H1 (cell line): ENCODE measurements around the gene ZNF469. TPM values are rescaled to one million over a fixed set of nuclear protein-coding genes. Genes with fewer than 3 reads are reported as not detected.

ENCODE experiments used
- CTCF ChIA-PET: fragments of 300-600 bp; sonication (Branson Sonifier 250); formaldehyde crosslinking; loops from one replicate; lab custom pipeline; 2021; ENCODE audit not compliant: partially characterized antibody; lab: Charles Lee
- POLR2A ChIA-PET: fragments of 300-600 bp; sonication (Branson Sonifier 250); formaldehyde crosslinking; loops from one replicate; lab custom pipeline; 2021; ENCODE audit warnings: inconsistent platforms; ENCODE audit not compliant: partially characterized antibody; lab: Charles Lee
- DNase-seq, 2 experiments: peaks; one replicate each; pipeline versions ENCODE4 v3.0.0 to v3.0.0-alpha.2; 2010 to 2022; ENCODE audit warnings: low spot score in 2 of 2, low read depth in 1 of 2, mixed read lengths in 1 of 2
- FAIRE-seq: peaks from 2 replicates; lab custom pipeline; 2011; peaks lifted over from hg19 to GRCh38; lab: Jason Lieb, UNC
- H2AFZ ChIP-seq: 2 replicates; pipeline ENCODE4 v1.8.1; 2012; ENCODE audit warnings: low read length, inconsistent platforms
- H2AK5ac ChIP-seq: 2 replicates; pipeline ENCODE4 v1.6.1; 2013; ENCODE audit warnings: low read depth, low read length
- H2BK120ac ChIP-seq: replicated peaks from 2 replicates; pipeline ENCODE3; 2013; ENCODE audit warnings: low read depth, low read length, inconsistent platforms
- H2BK12ac ChIP-seq: 2 replicates; pipeline ENCODE4 v1.6.1; 2013; ENCODE audit warnings: low read depth, low read length
- H2BK15ac ChIP-seq: 2 replicates; pipeline ENCODE4 v1.6.1; 2013; ENCODE audit warnings: low read length
- H2BK20ac ChIP-seq: 2 replicates; pipeline ENCODE4 v1.6.1; 2013; ENCODE audit warnings: low read length
- H2BK5ac ChIP-seq: 2 replicates; pipeline ENCODE4 v1.6.1; 2013; ENCODE audit warnings: low read depth, low read length
- H3K14ac ChIP-seq: 2 replicates; pipeline ENCODE4 v1.6.1; 2013; ENCODE audit warnings: inconsistent platforms; ENCODE audit not compliant: insufficient read length
- H3K18ac ChIP-seq: 2 replicates; pipeline ENCODE4 v1.6.1; 2013; ENCODE audit warnings: low read length; ENCODE audit errors: extremely low read depth
- H3K23ac ChIP-seq: 2 replicates; pipeline ENCODE4 v1.6.1; 2013; ENCODE audit warnings: inconsistent platforms; ENCODE audit not compliant: insufficient read length
- H3K23me2 ChIP-seq: 2 replicates; pipeline ENCODE4 v1.6.1; 2013; ENCODE audit warnings: low read depth, low read length
- H3K27ac ChIP-seq: 2 replicates; pipeline ENCODE4 v1.6.1; 2011; ENCODE audit warnings: low read depth, low read length, inconsistent platforms
- H3K27me3 ChIP-seq, 4 experiments: replicated peaks in 1 of 4; 1 replicate in 1 of 4; 2 replicates in 3 of 4; pipeline versions ENCODE4 v1.6.1 to v1.8.1; 2011 to 2013; ENCODE audit warnings: low read length in 3 of 4, mild to moderate bottlenecking in 3 of 4, inconsistent platforms in 2 of 4, mixed read lengths in 2 of 4, moderate library complexity in 1 of 4; ENCODE audit not compliant: control insufficient read depth in 3 of 4, insufficient read depth in 3 of 4; ENCODE audit errors: extremely low read depth in 1 of 4
- H3K36me3 ChIP-seq, 4 experiments: 2 replicates each; pipeline versions ENCODE4 v1.6.1 to v1.8.1; 2011 to 2013; ENCODE audit warnings: mild to moderate bottlenecking in 4 of 4, low read length in 3 of 4, moderate library complexity in 2 of 4, control low read depth in 1 of 4, inconsistent platforms in 1 of 4; ENCODE audit not compliant: insufficient read depth in 4 of 4, control insufficient read depth in 2 of 4
- H3K4ac ChIP-seq: replicated peaks from 2 replicates; pipeline ENCODE3; 2013; ENCODE audit warnings: low read length, low read depth, mixed read lengths, inconsistent platforms; ENCODE audit not compliant: insufficient read length
- H3K4me1 ChIP-seq, 4 experiments: replicated peaks in 1 of 4; 1 replicate in 1 of 4; 2 replicates in 3 of 4; pipeline versions ENCODE4 v1.6.1 to v1.8.1; 2011 to 2013; ENCODE audit warnings: low read length in 3 of 4, inconsistent platforms in 2 of 4, mixed read lengths in 1 of 4; ENCODE audit not compliant: insufficient read depth in 4 of 4, control insufficient read depth in 3 of 4
- H3K4me2 ChIP-seq, 2 experiments: 2 replicates each; pipeline versions ENCODE4 v1.6.1 to v1.8.1; 2011 to 2013; ENCODE audit warnings: low read depth in 2 of 2, low read length in 2 of 2, control low read depth in 1 of 2, inconsistent platforms in 1 of 2, mild to moderate bottlenecking in 1 of 2; ENCODE audit not compliant: insufficient read depth in 1 of 2
- H3K4me3 ChIP-seq, 4 experiments: fragments of 200-600, 300-600 bp in 1 of 4; sonication (generic), shearing (Covaris generic), sonication (Bioruptor Twin) in 1 of 4; 2 replicates each; pipeline versions ENCODE4 v1.5.1 to v1.8.1; 2011 to 2016; ENCODE audit warnings: low read length in 4 of 4, low read depth in 3 of 4, control low read depth in 2 of 4, inconsistent platforms in 2 of 4, mild to moderate bottlenecking in 2 of 4, mixed read lengths in 1 of 4, moderate library complexity in 1 of 4; ENCODE audit not compliant: insufficient read depth in 2 of 4; ENCODE audit errors: extremely low read depth in 1 of 4
- H3K56ac ChIP-seq: replicated peaks from 2 replicates; pipeline ENCODE3; 2013; ENCODE audit warnings: low read depth, mild to moderate bottlenecking, mixed read lengths, low read length, inconsistent platforms; ENCODE audit not compliant: insufficient read length
- H3K79me1 ChIP-seq: 2 replicates; pipeline ENCODE4 v1.6.1; 2013; ENCODE audit warnings: low read depth, low read length, control low read depth
- H3K79me2 ChIP-seq, 2 experiments: 2 replicates each; pipeline versions ENCODE4 v1.6.1 to v1.8.1; 2012 to 2013; ENCODE audit warnings: low read length in 2 of 2, mild to moderate bottlenecking in 2 of 2, inconsistent platforms in 1 of 2; ENCODE audit not compliant: insufficient read depth in 2 of 2, control insufficient read depth in 1 of 2
- H3K9ac ChIP-seq, 4 experiments: replicated peaks in 1 of 4; 1 replicate in 1 of 4; 2 replicates in 3 of 4; pipeline versions ENCODE4 v1.6.1 to v1.8.1; 2011 to 2013; ENCODE audit warnings: low read depth in 3 of 4, low read length in 3 of 4, control low read depth in 2 of 4, mild to moderate bottlenecking in 2 of 4, moderate library complexity in 2 of 4, inconsistent platforms in 1 of 4; ENCODE audit errors: extremely low read depth in 1 of 4
- H3K9me3 ChIP-seq, 2 experiments: 2 replicates each; pipeline versions ENCODE4 v1.6.1 to v1.8.1; 2012 to 2013; ENCODE audit warnings: mild to moderate bottlenecking in 2 of 2, moderate library complexity in 2 of 2, control low read depth in 1 of 2, inconsistent platforms in 1 of 2, low read depth in 1 of 2, low read length in 1 of 2, mixed read lengths in 1 of 2; ENCODE audit not compliant: insufficient read depth in 2 of 2
- H4K20me1 ChIP-seq, 2 experiments: replicated peaks in 1 of 2; 2 replicates each; pipeline versions ENCODE3 to v1.8.1; 2011 to 2013; ENCODE audit warnings: inconsistent platforms in 2 of 2, low read length in 2 of 2, mild to moderate bottlenecking in 1 of 2; ENCODE audit not compliant: insufficient read depth in 2 of 2, control insufficient read depth in 1 of 2
- H4K5ac ChIP-seq: 2 replicates; pipeline ENCODE4 v1.6.1; 2013; ENCODE audit warnings: low read length, low read depth, mixed read lengths, inconsistent platforms; ENCODE audit not compliant: insufficient read length
- H4K8ac ChIP-seq: 2 replicates; pipeline ENCODE4 v1.8.0; 2013; ENCODE audit warnings: mild to moderate bottlenecking, moderate library complexity, low read length, inconsistent platforms; ENCODE audit not compliant: insufficient read depth; ENCODE audit errors: extremely low read depth
- H4K91ac ChIP-seq: replicated peaks from 2 replicates; pipeline ENCODE3; 2013; ENCODE audit warnings: low read length, mixed read lengths, inconsistent platforms; ENCODE audit not compliant: insufficient read length
- ASH2L ChIP-seq: fragments of 200-600, 300-600 bp; sonication (generic); IDR thresholded peaks from one replicate; pipeline ENCODE4 v1.7.1; 2017; ENCODE audit warnings: low read length
- BRCA1 ChIP-seq: IDR thresholded peaks from 2 replicates; pipeline ENCODE4 v1.6.1; 2012; ENCODE audit warnings: low read depth, low read length, improper control_type of control experiment
- CTBP2 ChIP-seq: IDR thresholded peaks from 2 replicates; pipeline ENCODE4 v1.7.0; 2011; ENCODE audit warnings: borderline replicate concordance, mild to moderate bottlenecking, moderate library complexity, mixed read lengths, low read length; ENCODE audit not compliant: insufficient read depth, insufficient read length
- EZH2 ChIP-seq: fragments of 200-600 bp; sonication (generic); IDR thresholded peaks from 2 replicates; pipeline ENCODE4 v1.7.1; 2012; ENCODE audit warnings: low read depth, mild to moderate bottlenecking, moderate library complexity, low read length, inconsistent platforms; ENCODE audit not compliant: severe bottlenecking
- KDM1A ChIP-seq: fragments of 200-600, 300-600 bp; sonication (generic); IDR thresholded peaks from 2 replicates; pipeline ENCODE4 v1.7.1; 2016; ENCODE audit warnings: mild to moderate bottlenecking, low read length, borderline replicate concordance
- SP1 ChIP-seq: IDR thresholded peaks from 2 replicates; pipeline ENCODE4 v1.6.1; 2011; ENCODE audit warnings: low read depth, low read length
- TEAD4 ChIP-seq: IDR thresholded peaks from 2 replicates; pipeline ENCODE4 v1.6.1; 2012; ENCODE audit warnings: low read depth, low read length, inconsistent platforms, mixed read lengths
- WGBS, 2 experiments: shearing (Covaris generic) in 1 of 2; methylation state at CpG; one replicate each; pipeline versions ENCODE4 v1.1.6 to v1.1.7; 2013 to 2015; ENCODE audit warnings: low lambda C conversion rate in 2 of 2, mixed read lengths in 2 of 2, inconsistent platforms in 1 of 2, low coverage in 1 of 2, missing lambda C conversion rate in 1 of 2; ENCODE audit not compliant: insufficient replicate concordance in 2 of 2, insufficient coverage in 1 of 2, insufficient read length in 1 of 2; ENCODE audit errors: extremely low coverage in 1 of 2, missing lambda C conversion rate in 1 of 2; 5-methylcytosine and 5-hydroxymethylcytosine counted together
- polyA plus RNA-seq, 7 experiments: library from polyadenylated mRNA; depleted of rRNA in 3 of 7; stranded (reverse) in 5 of 7; unstranded in 2 of 7; fragments of >200 nt in 5 of 7; fragments of 200-250 nt in 2 of 7; gene quantifications; 1 replicate in 5 of 7; 2 replicates in 1 of 7; 4 replicates in 1 of 7; pipeline versions ENCODE4 v1.2.1 to v1.2.3, GENCODE V29; 2011 to 2013; ENCODE audit warnings: missing spikeins in 2 of 7, mixed read lengths in 2 of 7
- total RNA-seq: library from RNA; stranded (reverse); fragmentation: NEBNext Ultra II Directional; extraction: Animal tissue kit (Norgen Biotek cat#: 25700); gene quantifications from 2 replicates; pipeline ENCODE4 v1.2.1, GENCODE V29; 2021
- TF ChIP-seq, protein P1 (sequence below): IDR thresholded peaks from 2 replicates; pipeline ENCODE4 v1.6.1; 2012; ENCODE audit warnings: low read length, inconsistent platforms
- TF ChIP-seq, protein P2 (sequence below): IDR thresholded peaks from 2 replicates; pipeline ENCODE4 v1.6.1; 2011; ENCODE audit warnings: low read depth, mild to moderate bottlenecking, low read length; ENCODE audit not compliant: insufficient read depth

The ZNF469 gene
- total and polyA plus RNA-seq, 2 of the 8 experiments (the other 6 are each of a cell fraction or from before 2014, with no cell fraction given): 0.30 to 1.8 TPM

DNA sequence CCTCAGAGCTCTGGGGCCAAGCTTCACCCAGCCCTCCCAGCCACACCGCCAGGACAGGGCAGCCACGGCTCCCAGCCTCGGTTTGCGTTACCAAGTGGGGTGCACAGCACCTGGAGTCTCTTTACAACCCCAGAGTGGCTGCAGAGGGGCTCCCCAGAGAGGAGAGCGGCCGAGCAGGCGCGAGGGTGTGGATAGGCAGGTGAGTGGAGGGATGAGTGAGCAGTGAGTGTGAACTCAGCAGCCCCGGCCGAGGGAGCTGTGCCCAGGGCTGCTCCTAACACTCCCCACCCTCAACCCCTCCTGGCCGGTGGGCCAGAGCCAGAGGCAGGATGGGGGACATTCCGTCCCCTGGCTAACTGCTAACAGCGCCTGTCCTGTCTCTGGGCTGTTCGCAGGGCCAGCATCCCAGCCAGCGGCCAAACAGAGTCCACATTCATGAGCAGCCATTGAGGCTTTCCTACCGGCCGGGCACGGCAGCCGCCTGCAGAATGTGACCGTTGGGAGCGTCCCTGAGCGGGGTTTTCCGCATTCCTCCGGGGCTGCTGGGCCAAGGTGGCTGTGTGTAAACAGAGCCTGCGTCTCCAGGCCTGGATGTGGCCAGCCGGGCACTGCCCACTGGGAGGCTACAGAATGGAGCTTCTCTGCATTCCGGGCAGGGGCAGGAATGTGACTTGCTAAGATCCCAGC lies 5.3 kb downstream of the ZNF469 start:
- peak overlapping the region; percentile 81 for H4K91ac ChIP-seq
- no peaks in the 10 kb centered on the region for H3K79me1 ChIP-seq
- POLR2A ChIA-PET: no interaction called here
- peaks cover 0 to 7% of the 10 kb centered on the region in 2 experiments for H4K20me1 ChIP-seq
- FAIRE-seq: no peak
- H3K56ac ChIP-seq: no peak overlapping the region
- H3K79me2 ChIP-seq: no peaks in the 10 kb centered on the region
- H3K4me2 ChIP-seq: no peak overlapping the region
- CTCF ChIA-PET: interaction anchor here (0.6 to 1.5 kb wide), 6 partner anchors 11 to 221 kb away, joined by 3 to 6 read pairs (median 3); no protein-coding TSS in a partner anchor
- H3K18ac ChIP-seq: no peak overlapping the region
- no peak overlapping the region for H2BK5ac ChIP-seq
- H4K5ac ChIP-seq: no peak overlapping the region
- peaks cover 19 to 24% (median 21%) of the 10 kb centered on the region in 4 experiments for H3K27me3 ChIP-seq
- peaks cover 0 to 4% (median 3%) of the 10 kb centered on the region in 4 experiments; a peak in 5 of 7 replicates for H3K4me1 ChIP-seq
- no peaks in the 10 kb centered on the region; the same call in 1 of the 2 replicates for H3K23me2 ChIP-seq
- no peak overlapping the region for H3K9ac ChIP-seq
- H2BK15ac ChIP-seq: no peak overlapping the region
- H3K9me3 ChIP-seq: no peaks in the 10 kb centered on the region
- H2BK12ac ChIP-seq: no peak overlapping the region; the same call in 1 of the 2 replicates
- H2BK120ac ChIP-seq: no peak overlapping the region
- no peak overlapping the region for H2AFZ ChIP-seq
- H3K27ac ChIP-seq: no peak overlapping the region
- H3K4ac ChIP-seq: peak overlapping the region; percentile 38
- no peak overlapping the region for H4K8ac ChIP-seq
- 86% methylated on average over 27 of the region's 27 CpGs; no CpG with 5 or more reads in 1 of the 2 experiments for WGBS, 2 experiments
- H2BK20ac ChIP-seq: no peak overlapping the region
- no peak overlapping the region for H3K14ac ChIP-seq
- H3K36me3 ChIP-seq: no peaks in the 10 kb centered on the region
- H3K23ac ChIP-seq: no peak overlapping the region
- no peak overlapping the region for H3K4me3 ChIP-seq
- no peak for DNase-seq
- H2AK5ac ChIP-seq: no peak overlapping the region
- TF ChIP-seq, protein P1, sequence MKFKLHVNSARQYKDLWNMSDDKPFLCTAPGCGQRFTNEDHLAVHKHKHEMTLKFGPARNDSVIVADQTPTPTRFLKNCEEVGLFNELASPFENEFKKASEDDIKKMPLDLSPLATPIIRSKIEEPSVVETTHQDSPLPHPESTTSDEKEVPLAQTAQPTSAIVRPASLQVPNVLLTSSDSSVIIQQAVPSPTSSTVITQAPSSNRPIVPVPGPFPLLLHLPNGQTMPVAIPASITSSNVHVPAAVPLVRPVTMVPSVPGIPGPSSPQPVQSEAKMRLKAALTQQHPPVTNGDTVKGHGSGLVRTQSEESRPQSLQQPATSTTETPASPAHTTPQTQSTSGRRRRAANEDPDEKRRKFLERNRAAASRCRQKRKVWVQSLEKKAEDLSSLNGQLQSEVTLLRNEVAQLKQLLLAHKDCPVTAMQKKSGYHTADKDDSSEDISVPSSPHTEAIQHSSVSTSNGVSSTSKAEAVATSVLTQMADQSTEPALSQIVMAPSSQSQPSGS: no peak
- TF ChIP-seq TEAD4: peak; percentile 73
- TF ChIP-seq BRCA1: no peak
- no peak for TF ChIP-seq KDM1A
- TF ChIP-seq CTBP2: no peak
- TF ChIP-seq, protein P2, sequence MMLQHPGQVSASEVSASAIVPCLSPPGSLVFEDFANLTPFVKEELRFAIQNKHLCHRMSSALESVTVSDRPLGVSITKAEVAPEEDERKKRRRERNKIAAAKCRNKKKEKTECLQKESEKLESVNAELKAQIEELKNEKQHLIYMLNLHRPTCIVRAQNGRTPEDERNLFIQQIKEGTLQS: no peak
- TF ChIP-seq EZH2: no peak
- no peak for TF ChIP-seq SP1
- TF ChIP-seq ASH2L: peak; percentile 68
